Cardiac muscle cell (in vitro differentiated cells and primary cell): Measurements from ENCODE around the gene SDC3. TPM values are rescaled to one million over a fixed set of nuclear protein-coding genes. Genes with fewer than 3 reads are reported as not detected.

ENCODE experiments used
- DNase-seq, 2 donors: peaks; one replicate each; pipeline versions ENCODE4 v3.0.0 to v3.0.0-alpha.2; 2010 to 2017; ENCODE audit warnings: low read depth in 1 of 2, low spot score in 1 of 2
- H3K27ac ChIP-seq: fragments of 200-600 bp; sonication (generic); 2 replicates; pipeline ENCODE4 v1.5.1; 2016
- H3K27me3 ChIP-seq: fragments of 200-600 bp; sonication (generic); 2 replicates; pipeline ENCODE4 v1.6.0; 2016; ENCODE audit warnings: control low read depth
- H3K36me3 ChIP-seq: fragments of 200-600 bp; sonication (generic); 2 replicates; pipeline ENCODE4 v1.5.1; 2016; ENCODE audit warnings: control low read depth
- H3K4me1 ChIP-seq: fragments of 200-600 bp; sonication (generic); 2 replicates; pipeline ENCODE4 v1.8.1; 2017; ENCODE audit warnings: low read depth, mild to moderate bottlenecking, mixed run types
- H3K4me3 ChIP-seq: fragments of 200-600 bp; sonication (generic); 2 replicates; pipeline ENCODE4 v1.5.1; 2016; ENCODE audit warnings: mild to moderate bottlenecking
- H3K9me3 ChIP-seq: fragments of 200-600 bp; sonication (generic); 2 replicates; pipeline ENCODE4 v1.5.1; 2017; ENCODE audit warnings: low read depth, mild to moderate bottlenecking, control low read depth
- CTCF ChIP-seq: IDR thresholded peaks from 2 replicates; pipeline ENCODE4 v1.5.1; 2012; ENCODE audit warnings: low read depth, mild to moderate bottlenecking, low read length
- polyA plus RNA-seq: library from polyadenylated mRNA; unstranded; fragments of >200 nt; fragmentation: Nextera tagmentation; extraction: Ambion mirVana; gene quantifications from 2 replicates; pipeline ENCODE4 v1.2.1, GENCODE V29; 2016
- total RNA-seq: library from RNA; depleted of rRNA; stranded (reverse); fragments of >200 nt; gene quantifications from 2 replicates; pipeline ENCODE4 v1.2.3, GENCODE V29; 2016

SDC3 gene
- total and polyA plus RNA-seq, 2 experiments from 2014 or later = 85.2 to 89.2 TPM

- no peak for DNase-seq
- TF ChIP-seq CTCF = no peak
These were observed 1.7 kb downstream of the SDC3 start for GRCh38 chr1:30906631-30907441.

GRCh38 chr1:30905916-30906620, 2.5 kb downstream of the SDC3 start:
- no peaks in the 10 kb centered on the region for H3K36me3 ChIP-seq
- no peak for DNase-seq
- H3K9me3 ChIP-seq = no peaks in the 10 kb centered on the region
- H3K27ac ChIP-seq = no peak overlapping the region
- H3K4me3 ChIP-seq = no peak overlapping the region
- TF ChIP-seq CTCF = no peak
- no peaks in the 10 kb centered on the region for H3K27me3 ChIP-seq
- H3K4me1 ChIP-seq = peaks cover 11% of the 10 kb centered on the region

More at GRCh38 chr1:30906631-30907441, 1.7 kb downstream of the SDC3 start:
- peaks cover 11% of the 10 kb centered on the region for H3K4me1 ChIP-seq
- no peak overlapping the region for H3K27ac ChIP-seq
- H3K36me3 ChIP-seq = no peaks in the 10 kb centered on the region
- H3K4me3 ChIP-seq = peak overlapping the region; percentile 67
- H3K9me3 ChIP-seq = no peaks in the 10 kb centered on the region
- H3K27me3 ChIP-seq = no peaks in the 10 kb centered on the region

DNA sequence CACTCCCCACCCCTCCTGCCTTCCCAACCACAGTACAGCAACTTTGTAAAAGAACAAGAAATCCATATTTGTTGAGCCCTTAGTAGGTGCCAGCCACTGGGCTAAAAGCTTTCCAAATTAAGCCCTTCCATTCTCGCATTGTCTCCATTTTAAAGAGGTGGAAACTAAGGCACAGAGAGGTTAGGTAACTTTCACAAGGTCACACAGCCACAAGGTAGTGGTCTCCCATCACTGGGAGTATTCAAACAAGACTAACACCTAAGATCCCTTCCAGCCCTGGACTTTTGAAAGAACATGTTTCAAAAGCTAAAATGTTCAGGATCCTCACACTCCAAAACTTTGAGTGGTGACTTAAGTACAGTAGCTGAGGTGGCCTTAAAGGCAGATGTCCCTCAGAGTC, 3.2 kb downstream of the SDC3 start:
- Histone ChIP-seq H3K27ac (no peak overlapping the region), H3K27me3 (no peaks in the 10 kb centered on the region), H3K4me1 (peaks cover 11% of the 10 kb centered on the region), H3K9me3 (no peaks in the 10 kb centered on the region), H3K36me3 (no peaks in the 10 kb centered on the region), H3K4me3 (no peak overlapping the region)
- DNase-seq = no peak
- no peak for TF ChIP-seq CTCF

- TF ChIP-seq CTCF = no peak
- peaks cover 11% of the 10 kb centered on the region for H3K4me1 ChIP-seq
- H3K9me3 ChIP-seq = no peaks in the 10 kb centered on the region
- DNase-seq = no peak
- no peaks in the 10 kb centered on the region for H3K27me3 ChIP-seq
- no peak overlapping the region for H3K27ac ChIP-seq
- H3K36me3 ChIP-seq = no peaks in the 10 kb centered on the region
- no peak overlapping the region for H3K4me3 ChIP-seq
These were observed 3.6 kb downstream of the SDC3 start for GRCh38 chr1:30904962-30905335.

- no peak for TF ChIP-seq CTCF
- no peak for DNase-seq
These were observed 4.2 kb downstream of the SDC3 start for GRCh38 chr1:30904191-30904961.

More at GRCh38 chr1:30904191-30904961, 4.2 kb downstream of the SDC3 start:
- peaks cover 11% of the 10 kb centered on the region for H3K4me1 ChIP-seq
- no peaks in the 10 kb centered on the region for H3K36me3 ChIP-seq
- no peaks in the 10 kb centered on the region for H3K9me3 ChIP-seq
- H3K27me3 ChIP-seq = no peaks in the 10 kb centered on the region
- H3K27ac ChIP-seq = no peak overlapping the region
- no peak overlapping the region for H3K4me3 ChIP-seq
